ENCODE results near the gene SYNDIG1. TPM values are rescaled to one million over a fixed set of nuclear protein-coding genes. Genes with fewer than 3 reads are reported as not detected.

The SYNDIG1 gene
- total RNA-seq, 8 experiments from 2014 or later = 5.0 to 64.6 (median 11.3) TPM

DNA sequence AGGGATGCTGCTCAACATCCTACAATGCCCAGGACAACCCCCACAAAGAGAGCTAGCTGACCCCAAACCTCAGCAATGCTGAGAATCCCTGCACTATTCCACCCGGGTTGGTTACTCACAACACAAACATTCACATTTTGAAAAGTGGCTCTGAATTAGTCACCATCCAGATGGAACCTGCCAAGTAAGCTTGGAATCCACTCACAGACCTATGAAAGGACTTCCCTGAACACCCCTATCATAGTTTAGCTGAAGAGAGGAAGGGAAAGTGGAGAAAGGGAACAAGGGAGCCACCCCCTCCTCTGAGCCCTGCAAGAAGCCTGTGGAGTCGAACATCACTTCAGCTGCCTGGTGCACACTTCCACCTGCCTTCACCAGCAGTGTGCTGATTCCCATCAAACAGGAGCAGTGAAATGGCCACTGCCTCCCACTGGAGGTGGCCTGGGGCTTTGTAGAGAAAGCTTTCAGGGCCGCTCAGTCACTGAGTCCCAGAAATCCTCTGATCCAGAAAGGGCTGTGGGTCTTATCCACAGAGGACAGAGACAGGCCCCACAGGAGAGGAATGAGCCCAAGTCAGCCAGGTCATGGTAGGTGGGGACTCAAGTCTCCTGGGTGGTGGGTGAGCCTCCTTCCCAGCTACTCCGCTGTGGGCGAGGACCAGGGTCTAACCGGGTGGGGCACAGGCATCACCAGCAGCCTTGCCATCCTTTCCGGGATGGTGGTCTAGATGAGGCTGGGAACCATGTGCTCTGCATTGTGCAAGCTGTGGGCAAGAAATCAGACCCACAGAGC is 203.7 kb downstream of the SYNDIG1 start:
- 30 to 80% (median 50%) methylated on average over 1 to 3 of the region's 7 CpGs; no CpG with 5 or more reads in 4 of the 10 experiments for WGBS, 10 experiments
- Histone ChIP-seq H3K27ac (no peak overlapping the region), H3K4me1 (replicated peaks in 1 of 2) (peaks cover 0 to 12% of the 10 kb centered on the region in 2 donors), H3K4me3 (no peak overlapping the region)
- ATAC-seq (replicated peaks in 6 of 8) = peak in 3 of 8 experiments; percentile 68 to 87 (median 78)
- in situ Hi-C loops (cut with MboI; ENCODE audit: low pct_unique_long_range_greater_than_20kb in 2 of 9, low sequenced_read_pairs in 9 of 9, unreplicated experiment in 9 of 9) = no loop called here

DNA sequence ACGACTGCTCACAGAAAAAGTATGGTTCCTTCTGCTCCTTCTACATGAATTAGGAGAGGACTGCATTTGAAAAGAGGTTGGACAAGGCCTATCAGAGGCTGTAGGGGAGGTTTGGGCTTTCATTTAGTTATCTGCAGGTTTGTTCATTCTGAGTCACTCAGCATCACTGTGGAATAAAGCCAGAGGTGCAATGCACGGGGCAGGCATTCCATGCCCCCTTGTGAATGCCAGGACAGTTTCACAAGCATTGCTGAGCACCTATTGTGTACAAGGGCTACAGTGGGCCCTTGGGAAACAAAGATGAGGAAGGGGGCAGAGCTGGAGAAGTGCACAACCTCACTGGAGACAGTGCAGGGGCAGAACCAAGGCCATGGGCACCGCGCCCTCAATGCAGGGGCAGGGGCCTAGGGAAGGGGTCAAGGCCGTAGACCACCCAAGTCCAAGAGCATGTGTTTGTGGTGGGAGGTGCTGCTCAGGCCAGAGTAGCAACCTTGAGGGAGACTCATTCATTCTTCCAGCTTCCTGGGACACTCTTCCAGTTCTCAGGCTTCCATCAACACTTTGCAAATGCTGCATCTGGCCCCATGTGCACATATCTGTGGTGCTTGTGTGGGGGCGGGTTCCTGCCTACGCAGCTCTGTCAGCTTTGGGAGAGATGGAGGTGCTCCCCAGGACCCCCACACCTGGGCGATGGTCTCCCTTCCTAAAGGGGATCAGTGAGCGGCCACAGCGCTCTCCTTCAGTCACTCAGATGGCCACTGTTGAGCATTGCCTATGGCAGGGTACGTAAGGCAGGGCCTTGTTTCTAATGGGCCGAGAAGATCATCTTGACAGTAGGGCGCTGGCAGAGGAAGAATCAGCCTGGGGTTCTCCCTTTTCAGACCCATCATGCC is 204.5 kb downstream of the SYNDIG1 start:
- 60 to 100% (median 92%) methylated on average over 1 to 8 of the region's 13 CpGs; no CpG with 5 or more reads in 2 of the 10 experiments for WGBS, 10 experiments
- H3K4me3 ChIP-seq = no peak overlapping the region
- in situ Hi-C loops (cut with MboI; ENCODE audit: low pct_unique_long_range_greater_than_20kb in 2 of 9, low sequenced_read_pairs in 9 of 9, unreplicated experiment in 9 of 9) = no loop called here
- ATAC-seq (replicated peaks in 6 of 8) = no peak
- H3K27ac ChIP-seq = no peak overlapping the region
- peaks cover 4 to 13% of the 10 kb centered on the region in 2 donors for H3K4me1 ChIP-seq (replicated peaks in 1 of 2)

DNA sequence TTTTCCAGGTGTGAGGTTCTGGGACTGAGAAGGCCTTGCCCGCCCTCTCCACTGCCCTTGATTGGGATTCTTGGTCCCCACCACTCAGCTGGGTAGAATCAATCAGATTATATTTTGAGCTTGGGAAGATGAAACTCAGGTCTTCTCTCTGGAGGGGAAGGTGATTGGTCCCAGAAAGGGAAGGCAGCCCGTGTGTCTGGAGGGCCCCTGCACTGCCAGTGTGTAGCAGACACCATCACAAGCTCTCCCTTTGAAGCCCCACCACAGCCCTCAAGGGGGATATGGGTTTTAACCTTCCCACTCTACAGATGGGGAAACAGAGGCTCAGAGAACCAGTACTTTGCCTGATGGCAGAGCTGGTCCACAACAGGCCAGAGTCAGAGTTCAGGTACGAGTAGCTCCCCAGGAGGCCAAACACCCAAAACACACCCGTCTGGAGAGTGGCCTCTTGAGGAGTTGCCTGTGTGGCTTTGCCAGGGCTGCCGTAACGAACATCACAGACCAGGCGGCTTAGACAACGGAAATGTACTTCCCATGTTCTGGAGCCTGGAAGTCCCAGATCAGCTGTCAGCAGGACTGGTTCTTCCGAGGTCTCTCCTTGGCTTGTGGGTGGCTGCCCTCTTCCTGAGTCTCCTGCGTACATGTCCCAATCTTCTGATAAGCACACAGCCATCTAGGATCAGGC is 205.6 kb downstream of the SYNDIG1 start:
- WGBS, 10 experiments = 80 to 100% (median 100%) methylated on average over 1 to 2 of the region's 10 CpGs; no CpG with 5 or more reads in 7 of the 10 experiments
- in situ Hi-C loops (cut with MboI; ENCODE audit: low pct_unique_long_range_greater_than_20kb in 2 of 9, low sequenced_read_pairs in 9 of 9, unreplicated experiment in 9 of 9) = loop anchor here in 1 of 9 experiments (25.0 kb wide), 1 partner anchor 88 kb away; no protein-coding TSS in a partner anchor
- Histone ChIP-seq H3K27ac (no peak overlapping the region), H3K4me3 (no peak overlapping the region), H3K4me1 (replicated peaks in 1 of 2) (peaks cover 15 to 24% of the 10 kb centered on the region in 2 donors)
- ATAC-seq (replicated peaks in 6 of 8) = no peak

DNA sequence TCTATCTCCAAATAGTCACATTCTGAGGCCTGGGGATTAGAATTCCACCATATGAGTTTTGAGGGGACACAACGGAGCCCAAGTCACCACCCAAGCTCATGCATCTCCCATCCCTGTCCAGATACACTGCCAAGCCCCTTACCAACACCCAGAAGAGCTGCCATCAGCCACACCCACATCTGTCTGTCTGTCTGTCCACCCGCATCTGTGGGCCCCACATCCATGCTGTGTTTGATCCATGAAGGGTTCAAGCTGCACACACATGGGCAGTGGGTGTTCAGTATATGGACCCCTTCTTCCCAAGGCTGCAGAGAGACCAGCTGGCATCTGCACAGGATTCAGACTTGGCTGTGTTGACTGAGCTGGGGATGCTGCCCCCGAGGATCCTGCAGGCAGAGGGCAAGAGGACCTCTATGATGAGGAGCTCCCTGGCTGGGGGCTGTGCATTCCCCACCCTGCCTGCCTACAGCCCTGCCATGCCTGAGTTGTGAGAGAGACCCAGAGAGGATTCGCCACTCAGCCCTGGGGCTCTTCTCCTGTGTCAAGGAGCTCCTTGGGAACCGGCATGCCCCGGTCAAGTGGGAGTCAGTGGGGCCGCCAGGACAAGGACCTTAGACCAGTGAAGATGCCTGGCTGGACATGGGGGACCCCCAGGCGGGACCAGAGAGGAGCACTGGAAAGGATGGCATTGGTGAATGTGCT is 206.4 kb downstream of the SYNDIG1 start:
- in situ Hi-C loops (cut with MboI; ENCODE audit: low pct_unique_long_range_greater_than_20kb in 2 of 9, low sequenced_read_pairs in 9 of 9, unreplicated experiment in 9 of 9) = loop anchor here in 1 of 9 experiments (25.0 kb wide), 1 partner anchor 89 kb away; no protein-coding TSS in a partner anchor
- 89 to 100% methylated on average over 4 to 5 of the region's 8 CpGs; no CpG with 5 or more reads in 8 of the 10 experiments for whole genome bisulfite sequencing, 10 experiments
- Histone ChIP-seq H3K27ac (no peak overlapping the region), H3K4me1 (replicated peaks in 1 of 2) (peaks cover 17 to 19% of the 10 kb centered on the region in 2 donors), H3K4me3 (no peak overlapping the region)
- ATAC-seq (replicated peaks in 6 of 8) = no peak

DNA sequence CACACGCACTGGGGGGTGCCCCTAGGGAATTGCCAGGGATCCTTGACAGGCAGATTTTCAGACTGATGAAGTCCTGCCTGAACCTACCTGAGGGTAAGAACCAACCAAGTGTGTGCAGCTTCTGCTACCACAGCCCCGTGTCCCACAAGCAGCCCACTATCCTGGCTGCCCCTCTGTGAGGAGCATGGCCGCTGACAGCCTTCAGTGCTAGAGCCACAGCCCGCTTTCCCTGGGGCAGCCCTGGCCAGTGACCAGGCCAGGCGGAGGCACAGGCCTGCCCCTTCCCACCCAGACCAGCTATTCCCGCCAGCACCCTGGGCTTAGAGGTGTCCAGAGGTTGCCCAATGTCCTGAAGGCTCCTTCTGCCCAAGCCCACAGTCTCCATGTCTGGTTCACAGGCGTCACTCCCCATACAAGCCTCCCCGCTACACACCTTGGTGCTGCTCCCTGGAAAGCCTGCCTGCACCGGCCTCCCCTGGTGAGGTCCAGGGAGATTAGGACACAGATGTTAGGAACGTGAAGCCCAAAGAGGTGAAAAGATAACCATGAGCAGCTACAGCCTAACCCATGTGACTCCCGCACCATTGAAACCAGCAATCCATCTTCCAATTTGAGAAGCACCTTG is 207.0 kb downstream of the SYNDIG1 start:
- in situ Hi-C loops (cut with MboI; ENCODE audit: low pct_unique_long_range_greater_than_20kb in 2 of 9, low sequenced_read_pairs in 9 of 9, unreplicated experiment in 9 of 9) = loop anchor here in 1 of 9 experiments (25.0 kb wide), 1 partner anchor 89 kb away; no protein-coding TSS in a partner anchor
- no peak for ATAC-seq (replicated peaks in 6 of 8)
- H3K4me3 ChIP-seq = no peak overlapping the region
- H3K4me1 ChIP-seq (replicated peaks in 1 of 2) = peaks cover 15 to 17% of the 10 kb centered on the region in 2 donors
- H3K27ac ChIP-seq = no peak overlapping the region
- WGBS, 10 experiments = 60 to 100% (median 78%) methylated on average over 1 to 7 of the region's 11 CpGs; no CpG with 5 or more reads in 5 of the 10 experiments

DNA sequence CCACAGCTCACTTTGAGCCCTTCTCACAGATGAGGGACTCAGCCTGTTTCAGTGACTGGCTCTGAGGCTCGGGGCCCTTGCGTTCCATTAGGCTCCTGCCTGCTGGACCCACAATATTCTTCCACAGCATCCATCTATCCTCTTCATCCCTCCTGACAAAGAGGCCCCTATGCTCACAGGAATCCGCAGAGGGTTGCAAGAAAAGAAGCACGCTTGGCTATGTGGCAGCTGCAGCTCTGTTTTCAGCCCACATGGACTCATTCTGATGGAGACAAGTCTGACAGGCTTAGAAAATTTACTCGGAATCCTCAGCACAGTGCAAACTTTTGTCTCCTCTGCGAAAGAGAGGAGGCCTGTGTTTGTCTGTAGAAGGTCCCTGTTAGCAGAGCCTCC is 207.5 kb downstream of the SYNDIG1 start:
- ATAC-seq (replicated peaks in 6 of 8) = peak in 1 of 8 experiments; percentile 44
- H3K27ac ChIP-seq = no peak overlapping the region
- no peak overlapping the region for H3K4me3 ChIP-seq
- WGBS, 10 experiments = 54 to 100% (median 80%) methylated on average over 1 to 4 of the region's 6 CpGs; no CpG with 5 or more reads in 2 of the 10 experiments
- in situ Hi-C loops (cut with MboI; ENCODE audit: low pct_unique_long_range_greater_than_20kb in 2 of 9, low sequenced_read_pairs in 9 of 9, unreplicated experiment in 9 of 9) = loop anchor here in 1 of 9 experiments (25.0 kb wide), 1 partner anchor 90 kb away; no protein-coding TSS in a partner anchor
- peaks cover 15 to 17% of the 10 kb centered on the region in 2 donors for H3K4me1 ChIP-seq (replicated peaks in 1 of 2)

DNA sequence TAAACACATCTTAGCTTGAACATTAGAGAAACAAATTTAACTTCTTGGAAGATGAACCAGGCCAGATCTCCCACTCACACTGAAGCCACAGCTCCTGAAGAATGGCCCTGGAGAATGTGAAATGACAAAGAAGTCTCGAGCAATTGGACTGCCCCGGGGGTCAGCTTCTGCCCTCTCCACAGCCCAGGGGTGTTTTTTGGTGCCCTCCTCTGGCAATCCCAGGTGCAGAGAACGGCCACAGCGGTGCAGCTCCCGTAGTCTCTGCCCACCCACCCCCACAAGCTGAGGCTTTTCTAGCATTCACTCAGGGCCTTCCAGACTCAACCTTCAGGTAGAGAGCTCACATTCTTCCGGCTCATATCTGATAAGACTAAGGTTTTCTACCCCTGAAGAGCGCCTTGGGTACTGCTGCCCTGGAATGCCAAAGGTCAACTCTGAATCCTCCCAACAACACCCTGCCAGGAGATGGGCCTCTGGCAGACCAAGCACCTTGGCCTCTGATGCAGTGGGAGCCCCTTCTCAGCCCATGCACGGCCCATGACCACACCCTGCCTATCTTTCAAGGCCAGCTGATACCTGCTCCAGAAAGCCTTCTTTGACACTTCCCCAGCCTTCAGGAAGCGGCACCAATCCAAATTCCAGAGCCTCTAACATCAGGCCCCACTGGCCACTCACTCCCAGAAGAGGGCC is 208.3 kb downstream of the SYNDIG1 start:
- in situ Hi-C loops (cut with MboI; ENCODE audit: low pct_unique_long_range_greater_than_20kb in 2 of 9, low sequenced_read_pairs in 9 of 9, unreplicated experiment in 9 of 9) = loop anchor here in 1 of 9 experiments (25.0 kb wide), 1 partner anchor 90 kb away; no protein-coding TSS in a partner anchor
- Histone ChIP-seq H3K27ac (no peak overlapping the region), H3K4me1 (replicated peaks in 1 of 2) (peaks cover 15 to 17% of the 10 kb centered on the region in 2 donors), H3K4me3 (no peak overlapping the region)
- ATAC-seq (replicated peaks in 6 of 8) = no peak
- WGBS, 10 experiments = 40 to 100% (median 85%) methylated on average over 1 to 2 of the region's 9 CpGs; no CpG with 5 or more reads in 6 of the 10 experiments

DNA sequence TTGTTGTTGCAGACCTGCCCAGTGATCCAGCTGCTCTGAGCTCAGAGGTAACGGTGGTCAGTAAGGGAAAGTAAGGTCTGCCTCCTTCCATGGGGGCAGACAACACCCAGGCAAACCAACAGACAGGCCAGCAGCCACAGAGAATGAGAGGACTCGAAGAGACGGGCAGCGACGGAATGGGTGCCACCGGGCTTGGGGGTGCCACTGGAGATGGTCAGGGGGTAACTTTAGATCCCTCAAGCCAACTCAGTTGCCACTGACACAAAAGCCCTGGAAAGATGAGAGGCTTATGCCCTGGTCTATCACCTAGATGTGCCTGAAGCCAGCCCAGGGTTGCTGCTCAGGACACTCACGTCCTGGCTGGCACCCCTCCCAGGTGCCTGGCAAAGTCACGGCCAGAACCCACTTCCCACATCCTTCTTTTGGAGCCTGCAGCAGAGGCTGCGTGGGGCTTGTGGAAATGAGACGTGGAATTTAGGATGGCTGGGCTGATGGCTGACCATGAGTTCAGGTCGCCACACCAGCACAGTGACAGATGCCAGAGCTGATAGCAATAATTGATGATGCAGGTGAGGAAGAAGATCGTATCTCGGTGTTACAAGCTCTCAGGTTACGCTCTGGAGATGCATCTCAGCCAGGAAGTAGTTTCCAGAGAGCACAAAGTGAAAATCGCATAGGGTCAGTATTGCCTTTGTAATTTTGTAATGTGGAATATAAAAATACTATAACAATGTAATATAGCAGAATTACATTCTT is 209.1 kb downstream of the SYNDIG1 start:
- in situ Hi-C loops (cut with MboI; ENCODE audit: low pct_unique_long_range_greater_than_20kb in 2 of 9, low sequenced_read_pairs in 9 of 9, unreplicated experiment in 9 of 9) = loop anchor here in 1 of 9 experiments (25.0 kb wide), 1 partner anchor 91 kb away; no protein-coding TSS in a partner anchor
- H3K4me3 ChIP-seq = no peak overlapping the region
- ATAC-seq (replicated peaks in 6 of 8) = no peak
- 34 to 100% (median 92%) methylated on average over 1 to 6 of the region's 15 CpGs; no CpG with 5 or more reads in 3 of the 10 experiments for WGBS, 10 experiments
- H3K27ac ChIP-seq = peak overlapping the region in 1 of 2 donors; percentile 15
- peaks cover 15 to 17% of the 10 kb centered on the region in 2 donors for H3K4me1 ChIP-seq (replicated peaks in 1 of 2)

DNA sequence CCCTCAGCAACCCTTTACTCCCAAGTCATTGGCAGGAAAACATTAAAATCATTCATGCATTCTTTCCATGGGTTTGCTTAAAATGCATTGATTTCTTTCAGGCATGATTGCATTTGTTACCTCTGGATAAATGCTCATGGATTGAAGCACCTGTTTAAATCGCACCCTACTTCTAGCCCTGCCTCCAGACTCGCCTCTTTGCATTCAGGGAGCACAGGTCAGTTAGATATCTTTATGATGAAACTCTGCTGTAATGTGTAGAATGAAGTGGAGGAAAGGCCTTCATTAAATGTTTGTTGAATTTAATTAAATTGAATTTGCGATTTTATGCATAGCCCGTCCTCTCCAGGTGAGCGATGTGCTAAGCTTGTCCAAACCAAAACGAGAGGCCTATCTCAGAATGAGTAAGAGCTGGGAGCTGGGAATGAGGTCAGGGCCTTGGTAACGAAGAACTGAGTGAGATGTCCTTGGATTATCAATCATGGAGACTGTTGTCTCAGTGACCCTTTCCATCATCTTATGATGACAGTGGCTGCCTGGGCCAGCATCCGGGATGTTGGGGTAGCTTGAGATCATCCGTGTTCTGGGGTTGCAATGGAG is 210.1 kb downstream of the SYNDIG1 start:
- Histone ChIP-seq H3K27ac (peak overlapping the region; percentile 15 to 32), H3K4me3 (no peak overlapping the region), H3K4me1 (replicated peaks in 1 of 2) (peaks cover 15 to 17% of the 10 kb centered on the region in 2 donors)
- peak in 5 of 8 experiments; percentile 64 to 91 (median 80) for ATAC-seq (replicated peaks in 6 of 8)
- in situ Hi-C loops (cut with MboI; ENCODE audit: low pct_unique_long_range_greater_than_20kb in 2 of 9, low sequenced_read_pairs in 9 of 9, unreplicated experiment in 9 of 9) = loop anchor here in 1 of 9 experiments (25.0 kb wide), 1 partner anchor 92 kb away; no protein-coding TSS in a partner anchor
- 63 to 100% (median 80%) methylated on average over 3 to 9 of the region's 9 CpGs; no CpG with 5 or more reads in 3 of the 10 experiments for WGBS, 10 experiments
